ENCODE measurements around the gene ZNF70.

Gene ZNF70

GRCh38 chr22:23696326-23696851 lies 54.5 kb downstream of the ZNF70 start:
- Histone ChIP-seq H3K4me3 (ENCODE audit: low read depth in 1 of 2, low read length in 2 of 2) (no peak overlapping the region), H3K9me3 (ENCODE audit: low read length) (no peaks in the 10 kb centered on the region), H3K27ac (ENCODE audit: low read depth, low read length) (no peak overlapping the region), H3K4me1 (ENCODE audit: insufficient read depth, low read length) (no peaks in the 10 kb centered on the region), H3K36me3 (ENCODE audit: insufficient read depth, low read length) (peaks cover 42% of the 10 kb centered on the region), H3K27me3 (ENCODE audit: control insufficient read depth in 1 of 2, insufficient read depth in 2 of 2, low read length in 2 of 2) (no peaks in the 10 kb centered on the region), H3K9ac (ENCODE audit: low read length) (no peak overlapping the region)

- Histone ChIP-seq H3K36me3 (ENCODE audit: insufficient read depth, low read length) (peaks cover 41% of the 10 kb centered on the region), H3K27ac (ENCODE audit: low read depth, low read length) (no peak overlapping the region), H3K9ac (ENCODE audit: low read length) (no peak overlapping the region), H3K27me3 (ENCODE audit: control insufficient read depth in 1 of 2, insufficient read depth in 2 of 2, low read length in 2 of 2) (no peaks in the 10 kb centered on the region), H3K4me3 (ENCODE audit: low read depth in 1 of 2, low read length in 2 of 2) (no peak overlapping the region), H3K4me1 (ENCODE audit: insufficient read depth, low read length) (no peaks in the 10 kb centered on the region), H3K9me3 (ENCODE audit: low read length) (no peaks in the 10 kb centered on the region)
Observed at GRCh38 chr22:23695571-23696325, 55.2 kb downstream of the ZNF70 start.

GRCh38 chr22:23695141-23695540 lies 55.8 kb downstream of the ZNF70 start:
- no peak overlapping the region for H3K9ac ChIP-seq (ENCODE audit: low read length)
- no peaks in the 10 kb centered on the region for H3K9me3 ChIP-seq (ENCODE audit: low read length)
- H3K36me3 ChIP-seq (ENCODE audit: insufficient read depth, low read length) = peaks cover 39% of the 10 kb centered on the region
- no peaks in the 10 kb centered on the region for H3K4me1 ChIP-seq (ENCODE audit: insufficient read depth, low read length)
- H3K27ac ChIP-seq (ENCODE audit: low read depth, low read length) = no peak overlapping the region
- no peaks in the 10 kb centered on the region for H3K27me3 ChIP-seq (ENCODE audit: control insufficient read depth in 1 of 2, insufficient read depth in 2 of 2, low read length in 2 of 2)
- no peak overlapping the region for H3K4me3 ChIP-seq (ENCODE audit: low read depth in 1 of 2, low read length in 2 of 2)

- peaks cover 46% of the 10 kb centered on the region for H3K36me3 ChIP-seq (ENCODE audit: insufficient read depth, low read length)
- no peak overlapping the region for H3K4me3 ChIP-seq (ENCODE audit: low read depth in 1 of 2, low read length in 2 of 2)
- no peak overlapping the region for H3K9ac ChIP-seq (ENCODE audit: low read length)
- H3K9me3 ChIP-seq (ENCODE audit: low read length) = no peaks in the 10 kb centered on the region
- H3K4me1 ChIP-seq (ENCODE audit: insufficient read depth, low read length) = no peaks in the 10 kb centered on the region
- H3K27ac ChIP-seq (ENCODE audit: low read depth, low read length) = no peak overlapping the region
- no peaks in the 10 kb centered on the region for H3K27me3 ChIP-seq (ENCODE audit: control insufficient read depth in 1 of 2, insufficient read depth in 2 of 2, low read length in 2 of 2)
Observed at GRCh38 chr22:23693979-23694680, 56.8 kb downstream of the ZNF70 start.

GRCh38 chr22:23692598-23693291 lies 58.2 kb downstream of the ZNF70 start:
- H3K9me3 ChIP-seq (ENCODE audit: low read length) = no peaks in the 10 kb centered on the region
- H3K4me3 ChIP-seq (ENCODE audit: low read depth in 1 of 2, low read length in 2 of 2) = no peak overlapping the region
- H3K9ac ChIP-seq (ENCODE audit: low read length) = no peak overlapping the region
- H3K27me3 ChIP-seq (ENCODE audit: control insufficient read depth in 1 of 2, insufficient read depth in 2 of 2, low read length in 2 of 2) = no peaks in the 10 kb centered on the region
- H3K4me1 ChIP-seq (ENCODE audit: insufficient read depth, low read length) = no peaks in the 10 kb centered on the region
- peaks cover 38% of the 10 kb centered on the region for H3K36me3 ChIP-seq (ENCODE audit: insufficient read depth, low read length)
- no peak overlapping the region for H3K27ac ChIP-seq (ENCODE audit: low read depth, low read length)

- no peaks in the 10 kb centered on the region for H3K27me3 ChIP-seq (ENCODE audit: control insufficient read depth in 1 of 2, insufficient read depth in 2 of 2, low read length in 2 of 2)
- no peaks in the 10 kb centered on the region for H3K4me1 ChIP-seq (ENCODE audit: insufficient read depth, low read length)
- peaks cover 38% of the 10 kb centered on the region for H3K36me3 ChIP-seq (ENCODE audit: insufficient read depth, low read length)
- no peak overlapping the region for H3K9ac ChIP-seq (ENCODE audit: low read length)
- no peak overlapping the region for H3K27ac ChIP-seq (ENCODE audit: low read depth, low read length)
- no peak overlapping the region for H3K4me3 ChIP-seq (ENCODE audit: low read depth in 1 of 2, low read length in 2 of 2)
- H3K9me3 ChIP-seq (ENCODE audit: low read length) = no peaks in the 10 kb centered on the region
Observed at GRCh38 chr22:23691748-23692423, 59.0 kb downstream of the ZNF70 start.

GRCh38 chr22:23690713-23691112 lies 60.2 kb downstream of the ZNF70 start, which contains the start of gene RGL4:
TSS of gene RGL4 (plus strand) at chr22:23691013. CDS start at chr22:23692031, 1,018 bp downstream.
- Histone ChIP-seq H3K9ac (ENCODE audit: low read length) (no peak within 1 kb of the TSS), H3K9me3 (ENCODE audit: low read length) (no peaks in the 10 kb centered on the region), H3K27ac (ENCODE audit: low read depth, low read length) (no peak within 1 kb of the TSS), H3K4me3 (ENCODE audit: low read depth in 1 of 2, low read length in 2 of 2) (no peak within 1 kb of the TSS), H3K27me3 (ENCODE audit: control insufficient read depth in 1 of 2, insufficient read depth in 2 of 2, low read length in 2 of 2) (no peaks in the 10 kb centered on the region), H3K4me1 (ENCODE audit: insufficient read depth, low read length) (no peaks in the 10 kb centered on the region), H3K36me3 (ENCODE audit: insufficient read depth, low read length) (peaks cover 38% of the 10 kb centered on the region)

- H3K27me3 ChIP-seq (ENCODE audit: control insufficient read depth in 1 of 2, insufficient read depth in 2 of 2, low read length in 2 of 2) = no peaks in the 10 kb centered on the region
- H3K27ac ChIP-seq (ENCODE audit: low read depth, low read length) = no peak overlapping the region
- H3K4me3 ChIP-seq (ENCODE audit: low read depth in 1 of 2, low read length in 2 of 2) = no peak overlapping the region
- H3K4me1 ChIP-seq (ENCODE audit: insufficient read depth, low read length) = no peaks in the 10 kb centered on the region
- H3K9me3 ChIP-seq (ENCODE audit: low read length) = no peaks in the 10 kb centered on the region
- peaks cover 28% of the 10 kb centered on the region for H3K36me3 ChIP-seq (ENCODE audit: insufficient read depth, low read length)
- no peak overlapping the region for H3K9ac ChIP-seq (ENCODE audit: low read length)
Observed at GRCh38 chr22:23689414-23689813, 61.5 kb downstream of the ZNF70 start.
